Neural crest cell (in vitro differentiated cells): ENCODE data around the gene SFTA2. TPM values are rescaled to one million over a fixed set of nuclear protein-coding genes. Genes with fewer than 3 reads are reported as not detected.
"Not testable (repeated sequence)": the region's sequence is repeated elsewhere in the genome, so short reads cannot be mapped to it uniquely, and the experiment has no call there.

Source experiments
- DNase-seq: peaks from one replicate; pipeline ENCODE4 v3.0.0; 2021; ENCODE audit warnings: low read depth, mixed read lengths, low spot score
- H3K27ac Mint-ChIP-seq: one replicate; pipeline ENCODE4 v1.8.0; 2021; ENCODE audit warnings: mild to moderate bottlenecking, mixed read lengths; ENCODE audit not compliant: unreplicated experiment
- H3K27me3 Mint-ChIP-seq: 2 replicates; pipeline ENCODE4 v1.8.0; 2021; ENCODE audit warnings: low read depth, mild to moderate bottlenecking, mixed read lengths
- H3K36me3 Mint-ChIP-seq: 2 replicates; pipeline ENCODE4 v1.8.0; 2021; ENCODE audit warnings: low read depth, mild to moderate bottlenecking, mixed read lengths
- H3K4me1 Mint-ChIP-seq: 2 replicates; pipeline ENCODE4 v1.8.0; 2021; ENCODE audit warnings: mixed read lengths
- H3K4me3 Mint-ChIP-seq: one replicate; pipeline ENCODE4 v1.8.0; 2021; ENCODE audit warnings: mild to moderate bottlenecking, mixed read lengths
- H3K9me3 Mint-ChIP-seq: 2 replicates; pipeline ENCODE4 v1.8.0; 2021; ENCODE audit warnings: mixed read lengths
- total RNA-seq: library from RNA; stranded (reverse); gene quantifications from 2 replicates; pipeline ENCODE4 v1.2.1, GENCODE V29; 2021
- TF ChIP-seq, protein P1 (sequence below): fragments of 200-600 bp; sonication (generic); conservative IDR thresholded peaks from 2 replicates; pipeline ENCODE4 v1.5.0; 2021; ENCODE audit warnings: antibody characterized with exemption, mild to moderate bottlenecking

SFTA2 gene
- total RNA-seq, 1 donor from 2014 or later, result not detected

DNA sequence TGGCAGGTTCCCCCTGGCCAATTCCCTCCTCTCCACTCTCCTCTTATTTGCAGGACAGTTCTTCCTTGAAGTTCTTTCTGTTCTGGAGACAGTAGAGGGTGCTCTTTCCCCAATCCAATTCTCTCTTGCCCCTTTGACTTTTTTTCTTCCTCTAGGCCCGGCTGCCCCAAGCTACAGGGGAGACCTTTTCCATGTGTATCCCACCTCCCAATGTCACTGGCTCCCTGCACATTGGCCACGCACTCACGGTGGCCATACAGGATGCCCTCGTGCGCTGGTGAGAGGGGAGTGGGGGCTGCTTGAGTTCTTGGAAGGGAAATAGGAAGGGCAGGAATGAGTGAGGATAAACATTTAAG, 16.4 kb downstream of the SFTA2 start:
- Mint-ChIP-seq H3K27ac (peak overlapping the region; percentile 88), H3K4me1 (peaks cover 36% of the 10 kb centered on the region)

GRCh38 chr6:30914854-30915590, 16.9 kb downstream of the SFTA2 start:
- no peaks in the 10 kb centered on the region for H3K27me3 Mint-ChIP-seq
- peak overlapping the region; percentile 82 for H3K4me3 Mint-ChIP-seq
- H3K4me1 Mint-ChIP-seq, result peaks cover 36% of the 10 kb centered on the region
- H3K36me3 Mint-ChIP-seq, result peaks cover 13% of the 10 kb centered on the region
- no peaks in the 10 kb centered on the region for H3K9me3 Mint-ChIP-seq
- DNase-seq, result no peak
- TF ChIP-seq, protein P1, sequence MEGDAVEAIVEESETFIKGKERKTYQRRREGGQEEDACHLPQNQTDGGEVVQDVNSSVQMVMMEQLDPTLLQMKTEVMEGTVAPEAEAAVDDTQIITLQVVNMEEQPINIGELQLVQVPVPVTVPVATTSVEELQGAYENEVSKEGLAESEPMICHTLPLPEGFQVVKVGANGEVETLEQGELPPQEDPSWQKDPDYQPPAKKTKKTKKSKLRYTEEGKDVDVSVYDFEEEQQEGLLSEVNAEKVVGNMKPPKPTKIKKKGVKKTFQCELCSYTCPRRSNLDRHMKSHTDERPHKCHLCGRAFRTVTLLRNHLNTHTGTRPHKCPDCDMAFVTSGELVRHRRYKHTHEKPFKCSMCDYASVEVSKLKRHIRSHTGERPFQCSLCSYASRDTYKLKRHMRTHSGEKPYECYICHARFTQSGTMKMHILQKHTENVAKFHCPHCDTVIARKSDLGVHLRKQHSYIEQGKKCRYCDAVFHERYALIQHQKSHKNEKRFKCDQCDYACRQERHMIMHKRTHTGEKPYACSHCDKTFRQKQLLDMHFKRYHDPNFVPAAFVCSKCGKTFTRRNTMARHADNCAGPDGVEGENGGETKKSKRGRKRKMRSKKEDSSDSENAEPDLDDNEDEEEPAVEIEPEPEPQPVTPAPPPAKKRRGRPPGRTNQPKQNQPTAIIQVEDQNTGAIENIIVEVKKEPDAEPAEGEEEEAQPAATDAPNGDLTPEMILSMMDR, result no peak
- H3K27ac Mint-ChIP-seq, result peak overlapping the region; percentile 81

More for the DNA sequence above, 16.4 kb downstream of the SFTA2 start:
- peak; percentile 18 for DNase-seq
- Mint-ChIP-seq H3K27me3 (no peaks in the 10 kb centered on the region), H3K9me3 (no peaks in the 10 kb centered on the region), H3K4me3 (peak overlapping the region; percentile 82), H3K36me3 (peaks cover 13% of the 10 kb centered on the region)
- TF ChIP-seq, protein P1, result peak; percentile 72

- Mint-ChIP-seq H3K27ac (peak within 1 kb of the TSS; percentile 81), H3K4me3 (peak within 1 kb of the TSS; percentile 82), H3K4me1 (peaks cover 33% of the 10 kb centered on the region), H3K9me3 (no peaks in the 10 kb centered on the region), H3K36me3 (peaks cover 13% of the 10 kb centered on the region), H3K27me3 (no peaks in the 10 kb centered on the region)
- TF ChIP-seq, protein P1, result peak; percentile 55
- DNase-seq, result peak; percentile 79
These were observed 17.7 kb downstream of the SFTA2 start, which contains the start of gene VARS2 for GRCh38 chr6:30914076-30914853. Gene VARS2 (plus strand): TSS chr6:30914238. CDS start chr6:30914837, 599 bp downstream.

DNA sequence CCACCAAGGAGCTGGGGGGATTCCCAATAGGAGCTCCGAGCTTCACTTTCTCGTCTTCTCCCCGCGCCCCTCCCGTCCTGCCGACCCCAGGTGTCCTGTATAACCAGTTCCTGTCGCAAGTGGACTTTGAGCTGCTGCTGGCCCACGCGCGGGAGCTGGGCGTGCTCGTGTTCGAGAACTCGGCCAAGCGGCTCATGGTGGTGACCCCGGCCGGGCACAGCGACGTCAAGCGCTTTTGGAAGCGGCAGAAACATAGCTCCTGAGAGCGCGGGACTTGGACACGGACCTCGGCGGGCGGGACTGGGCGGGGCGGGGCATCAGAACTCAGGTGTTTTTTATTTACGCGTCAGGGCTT, 18.3 kb downstream of the SFTA2 start:
- H3K27ac Mint-ChIP-seq, result no peak overlapping the region
- H3K4me1 Mint-ChIP-seq, result peaks cover 39% of the 10 kb centered on the region
- H3K36me3 Mint-ChIP-seq, result peaks cover 13% of the 10 kb centered on the region
- no peak for DNase-seq
- TF ChIP-seq, protein P1, result no peak
- peak overlapping the region; percentile 82 for H3K4me3 Mint-ChIP-seq
- no peaks in the 10 kb centered on the region for H3K9me3 Mint-ChIP-seq
- no peaks in the 10 kb centered on the region for H3K27me3 Mint-ChIP-seq

GRCh38 chr6:30912746-30913520, 19.0 kb downstream of the SFTA2 start:
- Mint-ChIP-seq H3K36me3 (peaks cover 13% of the 10 kb centered on the region), H3K4me1 (peaks cover 47% of the 10 kb centered on the region), H3K4me3 (peak overlapping the region; percentile 82), H3K27me3 (no peaks in the 10 kb centered on the region), H3K27ac (no peak overlapping the region), H3K9me3 (no peaks in the 10 kb centered on the region)
- no peak for DNase-seq
- TF ChIP-seq, protein P1, result no peak

DNA sequence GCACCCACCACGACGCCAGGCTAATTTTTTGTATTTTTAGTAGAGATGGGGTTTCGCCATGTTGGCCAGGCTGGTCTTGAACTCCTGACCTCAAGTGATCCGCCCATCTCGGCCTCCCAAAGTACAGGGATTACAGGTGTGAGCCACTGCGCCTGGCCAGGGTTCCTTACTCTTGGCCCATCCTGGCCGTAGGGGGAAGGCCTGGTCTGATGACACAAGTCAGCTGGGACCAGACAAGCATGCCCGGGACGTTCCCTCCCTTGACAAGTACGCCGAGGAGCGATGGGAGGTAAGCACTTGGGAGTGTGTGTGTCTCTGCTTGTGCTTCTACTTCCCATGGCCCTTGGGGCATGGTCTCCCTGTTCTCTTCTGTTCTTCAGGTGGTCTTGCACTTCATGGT, 21.5 kb downstream of the SFTA2 start:
- H3K36me3 Mint-ChIP-seq, H3K9me3 Mint-ChIP-seq, H3K27ac Mint-ChIP-seq, H3K27me3 Mint-ChIP-seq, DNase-seq: not testable (repeated sequence)
- Mint-ChIP-seq H3K4me1 (peaks cover 42% of the 10 kb centered on the region), H3K4me3 (peak overlapping the region; percentile 73)
